ENCODE results near the gene PTPRD. TPM values are rescaled to one million over a fixed set of nuclear protein-coding genes. Genes with fewer than 3 reads are reported as not detected.

The PTPRD gene
- total RNA-seq, 1 experiment from 2014 or later: 32.5 TPM

- Histone ChIP-seq H3K79me2 (ENCODE audit: insufficient read depth, low read length) (no peaks in the 10 kb centered on the region), H3K9me3 (ENCODE audit: control insufficient read depth, low read depth, low read length) (no peaks in the 10 kb centered on the region), H4K8ac (replicated peaks; ENCODE audit: insufficient read length, low read depth, low read length) (no peak overlapping the region), H3K27ac (ENCODE audit: insufficient read length, low read depth, low read length) (no peak overlapping the region), H2AK5ac (ENCODE audit: insufficient read length, low read length) (no peak overlapping the region), H2AFZ (ENCODE audit: low read length) (no peak overlapping the region), H4K5ac (ENCODE audit: insufficient read length, low read depth, low read length) (no peak overlapping the region), H4K91ac (ENCODE audit: insufficient read length, low read depth, low read length) (no peak overlapping the region), H3K23me2 (ENCODE audit: insufficient read length, low read depth, low read length, poor library complexity, severe bottlenecking) (no peaks in the 10 kb centered on the region), H3T11ph (ENCODE audit: low read length) (no peak overlapping the region), H3K79me1 (ENCODE audit: insufficient read depth, low read depth, low read length, poor library complexity, severe bottlenecking) (no peaks in the 10 kb centered on the region), H2BK12ac (ENCODE audit: insufficient read length, low read depth, low read length) (no peak overlapping the region), H2BK15ac (ENCODE audit: low read depth, low read length) (no peak overlapping the region), H3K18ac (ENCODE audit: insufficient read length, low read depth, low read length) (no peak overlapping the region), H2BK120ac (ENCODE audit: low read depth, low read length, poor library complexity, severe bottlenecking) (no peak overlapping the region), H2BK5ac (ENCODE audit: insufficient read length, low read length) (no peak overlapping the region), H3K9ac (ENCODE audit: extremely low read depth, insufficient read length, low read length) (no peak overlapping the region), H3K27me3 (ENCODE audit: insufficient read depth, low read length) (no peaks in the 10 kb centered on the region), H4K20me1 (ENCODE audit: control insufficient read depth, insufficient read depth, insufficient read length) (no peaks in the 10 kb centered on the region), H3K4me2 (ENCODE audit: insufficient read depth, insufficient read length, low read length) (no peak overlapping the region), H3K56ac (ENCODE audit: insufficient read length, low read depth, low read length) (no peak overlapping the region), H3K14ac (ENCODE audit: insufficient read depth, low read length) (no peak overlapping the region), H3K23ac (ENCODE audit: insufficient read length, low read depth, low read length) (no peak overlapping the region), H3K4me1 (ENCODE audit: insufficient read depth, low read length) (no peaks in the 10 kb centered on the region), H3K4ac (ENCODE audit: low read depth, low read length) (no peak overlapping the region), H2BK20ac (ENCODE audit: low read depth, low read length, poor library complexity, severe bottlenecking) (no peak overlapping the region)
- TF ChIP-seq CTCF (conservative IDR thresholded peaks at IDR 0.05): no peak
- Mint-ChIP-seq H3K9me3 (no peaks in the 10 kb centered on the region; a peak in 1 of 5 replicates), H3K36me3 (ENCODE audit: insufficient read depth in 1 of 3, low read depth in 3 of 3) (no peaks in the 10 kb centered on the region), H3K27me3 (ENCODE audit: low read depth) (no peaks in the 10 kb centered on the region), H3K27ac (no peak overlapping the region; a peak in 1 of 7 replicates), H3K4me3 (no peak overlapping the region), H3K4me1 (peaks cover 21 to 27% of the 10 kb centered on the region in 2 experiments)
- DNase-seq: no peak
- WGBS (ENCODE audit: extremely low coverage, insufficient read length, low lambda C conversion rate): no CpG with 5 or more reads among the region's 3 CpGs
These were observed 1740.9 kb downstream of the PTPRD start for GRCh38 chr9:8871796-8872445.

Measured in H9 (cell line).